Activated effector memory CD4-positive, alpha-beta T cell treated with anti-CD3 and anti-CD28 coated beads, Interleukin-2, amount 50 U/mL, for 16 hours (primary cell): ENCODE results near the gene SLC38A9.

Experiments used
- DNase-seq: peaks from one replicate; pipeline ENCODE4 v3.0.0-alpha.2; 2020

Gene SLC38A9

DNA sequence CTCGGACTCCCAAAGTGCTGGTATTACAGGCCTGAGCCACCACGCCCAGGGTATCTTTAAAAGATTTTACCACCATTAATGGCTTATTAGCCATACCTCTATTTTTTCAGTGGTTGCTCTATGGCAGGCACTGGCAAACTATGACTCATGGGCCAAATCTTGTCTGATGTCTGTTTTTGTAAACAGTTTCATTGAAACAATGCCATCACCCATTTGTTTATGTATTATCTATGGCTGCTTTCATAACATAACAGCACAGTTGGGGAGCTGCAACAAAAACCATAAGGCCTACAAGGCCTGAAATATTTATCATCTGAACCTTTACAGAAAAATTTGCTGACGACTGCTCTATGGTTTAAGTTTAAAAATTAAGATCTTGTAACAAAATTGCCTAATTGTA lies 66.8 kb downstream of the SLC38A9 start:
- no peak for DNase-seq

DNA sequence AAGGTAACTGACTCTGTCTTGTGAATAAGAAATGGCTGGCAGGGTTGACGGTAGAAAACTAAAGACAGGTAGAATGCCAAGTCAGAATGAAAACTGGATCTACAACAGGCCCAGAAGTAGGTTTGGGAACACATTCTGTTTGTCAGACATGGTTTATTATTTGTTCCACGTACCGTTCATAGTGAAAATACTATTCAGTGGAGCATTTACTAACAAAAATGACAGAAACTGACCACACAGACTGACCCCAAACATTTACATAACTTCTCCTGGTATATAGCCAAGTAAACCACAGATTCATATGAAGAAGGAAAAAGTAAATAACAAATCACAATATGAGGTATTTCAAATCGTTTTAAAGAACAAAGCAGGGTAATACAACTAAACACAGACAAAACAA lies 73.7 kb downstream of the SLC38A9 start:
- DNase-seq, result no peak

DNA sequence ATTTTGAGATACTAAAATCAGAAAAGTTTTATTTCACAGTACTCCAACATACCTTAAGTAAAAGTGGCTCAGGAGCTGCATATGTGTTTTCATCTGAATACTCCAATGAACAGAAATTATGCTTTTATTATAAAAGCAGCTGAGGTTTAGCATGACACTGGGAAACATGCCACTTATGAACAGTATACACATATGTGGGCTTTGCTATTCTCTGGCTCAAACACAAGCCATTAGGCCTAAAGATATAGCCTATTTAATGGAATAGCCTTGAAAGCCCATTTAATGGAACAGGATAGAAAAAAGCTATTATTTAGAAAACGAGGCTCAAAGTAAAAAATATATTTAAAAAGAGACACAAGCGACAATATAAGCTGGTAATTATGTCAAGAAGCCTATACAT lies 74.1 kb downstream of the SLC38A9 start:
- DNase-seq, result no peak

DNA sequence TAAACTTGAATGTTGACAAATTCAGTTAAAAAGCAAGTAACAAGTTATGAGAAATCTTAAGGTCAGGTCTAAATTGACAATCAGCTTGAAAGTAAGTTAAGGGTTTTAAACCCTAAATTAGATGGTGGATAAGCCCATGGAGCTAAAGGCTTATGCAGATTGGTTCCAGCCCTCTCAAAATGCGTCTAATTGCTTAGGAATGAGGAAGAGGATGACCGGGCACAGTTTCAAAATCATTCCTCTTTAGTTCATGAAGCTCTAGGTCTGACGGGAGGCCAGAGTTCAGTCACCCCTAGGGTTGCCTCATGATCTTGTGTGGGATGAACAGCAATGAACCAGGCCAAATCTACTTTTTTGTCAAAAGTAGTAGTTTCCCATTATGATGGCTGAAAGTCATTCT lies 75.4 kb downstream of the SLC38A9 start:
- no peak for DNase-seq

DNA sequence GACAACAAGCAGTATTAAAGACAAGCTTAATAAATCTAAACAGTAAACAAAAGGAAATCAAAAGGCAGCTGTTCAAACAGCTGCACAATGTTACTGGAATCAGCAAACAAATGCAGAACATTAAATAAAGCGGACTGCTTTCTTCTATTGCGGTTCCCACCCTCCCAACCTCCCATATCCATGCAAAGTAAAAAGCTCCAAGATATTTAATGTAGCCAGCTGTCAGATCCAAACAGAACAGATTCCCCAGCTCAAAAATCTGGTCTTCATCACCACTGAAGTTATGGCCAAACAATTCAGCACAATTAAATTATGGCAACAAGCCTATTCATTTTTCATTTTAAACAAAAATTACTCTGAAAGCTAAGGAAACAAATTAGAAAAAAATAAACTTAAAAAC lies 75.9 kb downstream of the SLC38A9 start:
- no peak for DNase-seq

- no peak for DNase-seq
Measured at GRCh38 chr5:55634866-55635265, 77.3 kb downstream of the SLC38A9 start.

- no peak for DNase-seq
Measured at GRCh38 chr5:55634209-55634805, 77.8 kb downstream of the SLC38A9 start.

DNA sequence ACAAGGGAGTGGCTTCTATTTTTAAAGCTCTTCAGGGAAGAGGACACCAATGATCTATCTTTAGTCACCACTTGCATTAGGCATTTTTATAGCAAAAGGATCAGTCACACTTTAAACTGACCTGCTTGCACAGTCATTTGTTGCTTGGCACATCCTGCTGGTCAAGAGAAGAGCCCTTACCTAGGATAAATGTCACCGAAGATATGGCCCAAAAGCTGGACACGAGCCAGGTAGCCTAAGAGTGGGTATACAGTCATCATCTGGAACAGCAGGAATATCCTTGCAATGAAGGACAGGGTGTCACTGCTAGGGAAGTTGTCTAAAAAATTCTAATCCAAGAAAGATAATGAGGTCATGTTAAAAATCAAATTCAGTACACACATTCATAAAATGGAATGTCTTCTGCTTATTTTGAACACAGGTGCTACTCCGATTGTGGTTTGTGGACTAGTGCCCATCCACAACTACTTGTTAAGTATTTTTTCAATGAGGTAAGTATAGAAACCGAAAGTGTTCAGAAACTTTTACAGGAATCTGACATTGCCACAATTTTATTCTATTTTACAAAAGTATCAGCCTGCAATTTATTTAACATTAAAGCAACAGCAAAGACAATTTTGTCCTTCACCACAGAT lies 78.4 kb downstream of the SLC38A9 start:
- DNase-seq, result no peak

DNA sequence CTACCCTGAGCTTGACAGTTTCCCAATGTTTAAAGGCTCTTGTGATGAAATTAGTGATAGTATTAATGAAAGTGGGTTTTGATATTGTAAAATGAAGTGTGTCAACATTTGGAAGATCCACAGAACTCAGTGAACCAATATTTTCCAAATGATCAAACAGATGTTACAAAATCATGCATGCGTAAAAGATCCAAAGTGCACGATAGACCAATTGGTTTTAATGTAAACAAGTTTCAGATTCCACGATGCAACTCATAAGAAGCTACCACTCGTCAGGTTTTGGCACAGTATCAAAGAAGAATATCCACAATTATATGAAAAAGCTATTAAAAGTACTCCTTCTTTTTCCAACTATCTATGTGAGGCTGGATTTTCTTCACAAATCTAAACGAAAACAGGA lies 82.3 kb downstream of the SLC38A9 start:
- DNase-seq, result no peak

GRCh38 chr5:55626790-55627189 lies 85.3 kb downstream of the SLC38A9 start:
- no peak for DNase-seq

DNA sequence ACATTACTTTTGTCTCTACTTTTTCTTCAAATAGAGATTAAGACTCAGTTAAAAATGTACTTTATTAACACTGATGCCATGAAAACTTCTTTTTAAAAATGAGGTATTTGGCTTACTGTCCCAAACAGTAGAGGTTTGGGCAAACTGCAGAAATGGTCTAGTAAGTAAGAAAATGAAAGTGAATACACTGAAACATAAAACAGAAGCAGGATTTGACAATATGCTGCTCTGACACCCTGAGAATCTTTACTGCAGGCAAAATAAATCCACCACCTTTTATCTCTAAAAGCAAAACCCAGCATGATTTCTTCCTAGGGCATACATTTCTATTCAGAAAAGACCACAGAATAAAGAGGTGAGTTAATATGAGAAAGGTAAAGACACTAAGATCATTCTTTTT lies 86.2 kb downstream of the SLC38A9 start:
- DNase-seq, result no peak

DNA sequence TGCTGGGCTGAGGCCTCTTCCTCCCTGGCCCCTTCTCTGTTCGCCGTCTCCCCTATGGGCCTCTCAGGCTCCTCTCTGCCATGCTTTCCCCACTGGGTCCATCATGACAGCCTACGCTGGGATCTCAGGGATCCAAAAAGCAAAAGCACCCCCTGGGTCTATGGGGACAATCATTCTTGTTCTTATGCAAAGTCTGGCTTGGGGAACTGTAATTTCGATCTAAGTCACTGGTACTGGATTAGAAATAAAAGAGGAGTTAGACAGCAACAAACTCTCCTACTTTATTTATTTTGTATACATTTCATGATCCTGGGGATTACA lies 86.6 kb downstream of the SLC38A9 start:
- no peak for DNase-seq

DNA sequence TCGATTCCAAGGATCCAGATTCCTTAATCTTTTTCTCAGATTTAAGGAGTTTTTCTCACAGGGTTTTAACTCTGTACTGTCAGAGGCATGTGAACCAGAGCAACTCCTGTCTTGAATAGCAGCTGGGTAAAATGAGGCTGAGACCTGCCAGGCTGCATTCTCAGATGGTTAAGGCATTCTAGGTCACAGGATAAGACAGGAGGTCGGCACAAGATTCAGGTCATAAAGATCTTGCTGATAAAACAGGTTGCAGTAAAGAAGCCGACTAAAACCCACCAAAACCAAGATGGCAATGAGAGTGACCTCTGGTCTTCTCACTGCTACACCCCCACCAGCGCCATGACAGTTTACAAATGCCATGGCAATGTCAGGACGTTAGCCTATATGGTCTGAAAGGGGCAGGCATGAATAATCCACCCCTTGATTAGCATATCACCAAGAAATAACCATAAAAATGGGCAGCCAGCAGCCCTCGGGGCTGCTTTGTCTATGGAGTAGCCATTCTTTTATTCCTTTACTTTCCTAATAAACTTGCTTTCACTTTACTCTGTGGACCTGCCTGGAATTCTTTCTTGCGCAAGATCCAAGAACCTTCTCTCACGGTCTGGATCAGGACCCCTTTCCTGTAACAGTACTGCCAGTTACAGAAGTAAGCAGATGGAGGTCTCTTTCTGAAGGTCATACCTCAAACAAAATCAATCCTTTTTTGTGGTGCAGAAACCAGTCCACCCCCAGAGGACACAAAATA lies 87.1 kb downstream of the SLC38A9 start:
- DNase-seq, result no peak

DNA sequence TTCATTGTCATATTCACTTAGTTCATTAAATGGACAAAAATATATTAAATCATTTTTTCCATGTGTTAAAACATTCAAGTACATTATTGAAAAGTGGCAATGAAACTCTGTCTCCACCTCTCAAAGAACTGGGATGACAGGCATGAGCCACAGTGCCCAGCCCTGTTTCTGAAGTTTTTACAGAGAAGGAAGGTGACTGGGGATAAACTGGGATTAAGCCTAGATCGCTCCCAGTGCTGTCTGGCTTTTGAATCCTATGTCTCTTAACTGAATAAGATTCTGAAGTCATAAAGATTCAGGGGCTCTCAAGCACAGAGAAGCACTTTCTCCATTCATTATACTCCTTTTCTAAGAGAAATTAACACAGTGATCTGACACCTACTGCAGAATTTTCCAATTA lies 88.3 kb downstream of the SLC38A9 start:
- DNase-seq, result no peak

DNA sequence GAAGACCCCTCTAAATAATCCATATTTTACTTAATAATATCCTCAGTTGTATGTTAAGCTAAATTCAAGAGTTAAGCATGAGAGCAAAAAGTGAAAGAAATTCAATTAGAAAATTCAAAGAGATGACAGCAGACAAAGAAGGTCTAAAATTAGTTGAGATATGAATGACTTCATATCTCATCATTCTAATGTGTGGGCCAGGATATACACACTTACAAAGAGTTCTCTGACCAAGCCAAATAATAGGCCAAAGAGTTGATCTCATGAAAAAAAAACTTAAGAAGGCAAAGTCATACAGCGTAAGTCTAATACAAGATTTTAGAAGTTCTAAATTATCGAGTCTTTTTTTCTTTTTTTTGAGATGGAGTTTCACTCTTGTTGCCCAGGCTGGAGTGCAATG lies 89.7 kb downstream of the SLC38A9 start:
- DNase-seq, result no peak

DNA sequence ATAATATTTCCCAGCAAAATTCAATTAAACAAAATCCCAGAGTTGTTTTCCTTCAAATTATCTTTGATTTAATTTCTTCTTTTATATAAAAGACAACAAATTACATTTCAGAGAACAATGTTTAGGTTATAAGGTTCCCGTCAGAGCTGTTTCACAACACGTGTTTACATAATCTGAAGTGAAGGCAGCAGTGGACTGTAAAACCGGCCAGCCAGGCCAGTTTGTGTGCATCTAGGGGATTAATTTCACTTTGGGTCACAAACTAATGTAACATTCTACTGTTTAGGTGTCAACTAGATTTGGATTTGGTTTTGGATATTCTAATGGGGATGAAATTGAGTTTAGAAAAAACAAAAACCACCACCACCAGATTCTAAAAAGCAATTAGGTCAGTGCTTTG lies 90.9 kb downstream of the SLC38A9 start:
- DNase-seq, result no peak

- no peak for DNase-seq
Measured at GRCh38 chr5:55620766-55621160, 91.4 kb downstream of the SLC38A9 start.

- no peak for DNase-seq
Measured at GRCh38 chr5:55620009-55620765, 91.9 kb downstream of the SLC38A9 start.

DNA sequence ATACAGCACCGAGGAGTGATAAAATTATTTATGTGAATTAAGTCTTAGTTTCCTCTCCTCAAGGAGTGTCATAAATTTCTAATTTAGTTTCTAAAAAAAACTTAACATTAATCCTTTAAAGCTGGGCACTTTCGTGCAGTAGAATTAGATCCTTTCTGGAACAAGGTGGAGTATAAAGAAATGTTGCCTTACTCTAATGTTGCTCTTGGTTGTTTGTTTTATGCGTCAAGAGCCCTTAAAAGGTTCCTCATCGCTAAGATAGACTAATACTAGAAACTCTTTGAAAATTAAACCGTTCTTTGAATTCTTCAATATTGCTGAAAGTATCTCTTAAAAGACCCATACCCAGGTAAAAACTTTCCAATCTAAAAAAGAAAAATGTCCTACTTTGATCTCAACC lies 93.8 kb downstream of the SLC38A9 start:
- DNase-seq, result no peak

GRCh38 chr5:55613112-55613868 lies 98.8 kb downstream of the SLC38A9 start:
- DNase-seq, result no peak

GRCh38 chr5:55610542-55610941 lies 101.6 kb downstream of the SLC38A9 start:
- no peak for DNase-seq

DNA sequence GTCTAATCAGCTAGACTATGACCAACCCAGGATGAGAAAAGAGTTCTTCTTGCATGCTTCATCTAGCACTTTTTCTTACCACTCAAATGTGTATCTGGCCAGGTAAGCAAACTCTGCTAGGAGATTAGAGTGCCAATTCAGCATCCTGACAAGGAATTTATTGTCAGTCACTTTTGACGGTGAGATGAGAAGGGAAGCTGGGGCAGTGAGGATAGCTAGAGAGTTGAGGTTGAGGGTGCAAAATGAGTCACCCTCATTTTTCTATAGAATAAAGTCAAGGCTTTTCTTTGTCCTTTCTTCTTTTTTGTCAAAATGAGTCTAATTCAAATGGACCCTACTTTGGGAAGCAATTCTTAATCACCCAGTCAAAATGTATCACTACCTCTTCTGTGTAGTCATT lies 102.7 kb downstream of the SLC38A9 start:
- DNase-seq, result no peak
